ENCODE results near the gene CELF1.
"Not testable (repeated sequence)": the region's sequence is repeated elsewhere in the genome, so short reads cannot be mapped to it uniquely, and the experiment has no call there.

CELF1 gene

GRCh38 chr11:47572715-47573255, 19.9 kb upstream of the CELF1 start:
- no peak for DNase-seq

- DNase-seq, result no peak
These were observed 19.0 kb upstream of the CELF1 start for GRCh38 chr11:47571895-47572294.

GRCh38 chr11:47571357-47571729, 18.4 kb upstream of the CELF1 start:
- no peak for DNase-seq

- no peak for DNase-seq
These were observed 17.9 kb upstream of the CELF1 start for GRCh38 chr11:47570651-47571356.

GRCh38 chr11:47569646-47570045, 16.7 kb upstream of the CELF1 start:
- DNase-seq, result no peak

- DNase-seq, result no peak
These were observed 13.3 kb upstream of the CELF1 start for GRCh38 chr11:47566149-47566698.

GRCh38 chr11:47565340-47566148, 12.6 kb upstream of the CELF1 start, which contains the start of gene PTPMT1:
Gene PTPMT1 (plus strand): TSS chr11:47565599. CDS start chr11:47565623, 24 bp downstream.
- DNase-seq, result peak; percentile 74

GRCh38 chr11:47564933-47565339, 12.0 kb upstream of the CELF1 start:
- DNase-seq, result no peak

- DNase-seq, result not testable (repeated sequence)
These were observed 11.4 kb upstream of the CELF1 start for GRCh38 chr11:47564366-47564765.

GRCh38 chr11:47562393-47562792, 9.5 kb upstream of the CELF1 start:
- DNase-seq, result not testable (repeated sequence)

GRCh38 chr11:47560426-47560825, 7.5 kb upstream of the CELF1 start:
- DNase-seq, result no peak

GRCh38 chr11:47558695-47559094, 5.8 kb upstream of the CELF1 start:
- DNase-seq, result no peak

GRCh38 chr11:47557004-47557403, 4.1 kb upstream of the CELF1 start:
- not testable (repeated sequence) for DNase-seq

GRCh38 chr11:47553406-47553743, 443 bp upstream of the CELF1 start:
- no peak for DNase-seq

GRCh38 chr11:47552056-47552565, 821 bp downstream of the CELF1 start:
- DNase-seq, result no peak

- no peak for DNase-seq
These were observed 1.8 kb downstream of the CELF1 start for GRCh38 chr11:47551086-47551485.

- no peak for DNase-seq
These were observed 2.5 kb downstream of the CELF1 start for GRCh38 chr11:47550288-47551047.

- not testable (repeated sequence) for DNase-seq
These were observed 6.7 kb downstream of the CELF1 start for GRCh38 chr11:47546274-47546673.

- no peak for DNase-seq
These were observed 7.6 kb downstream of the CELF1 start for GRCh38 chr11:47545298-47545697.

GRCh38 chr11:47541070-47541469, 11.9 kb downstream of the CELF1 start:
- no peak for DNase-seq

- DNase-seq, result no peak
These were observed 13.3 kb downstream of the CELF1 start for GRCh38 chr11:47539681-47540039.

GRCh38 chr11:47538741-47539565, 14.0 kb downstream of the CELF1 start:
- DNase-seq, result no peak
